Skin epidermis (tissue), 12 donors: Measurements from ENCODE around the gene DCAF17.

Experiments used
- H3K27ac ChIP-seq, 21 experiments: fragments of 200-600 bp; sonication (generic) in 11 of 21; one replicate each; pipeline ENCODE4 v1.5.0; 2020; ENCODE audit warnings: mild to moderate bottlenecking in 3 of 21, inconsistent platforms in 2 of 21, moderate library complexity in 2 of 21
- H3K4me3 ChIP-seq, 7 experiments: fragments of 200-600 bp; sonication (generic) in 2 of 7; one replicate each; pipeline ENCODE4 v1.5.0; 2020; ENCODE audit warnings: inconsistent platforms in 2 of 7, mild to moderate bottlenecking in 2 of 7, moderate library complexity in 1 of 7

The DCAF17 gene

GRCh38 chr2:171531836-171532450 is 97.9 kb downstream of the DCAF17 start:
- Histone ChIP-seq H3K27ac (peak overlapping the region in 10 of 21 experiments; percentile 2 to 56 (median 17)), H3K4me3 (no peak overlapping the region)

GRCh38 chr2:171533331-171533730 is 99.3 kb downstream of the DCAF17 start:
- Histone ChIP-seq H3K4me3 (no peak overlapping the region), H3K27ac (no peak overlapping the region)
